Midbrain (tissue), 1 donor: ENCODE measurements around the gene ZNF292.
"Not testable (repeated sequence)": the region's sequence is repeated elsewhere in the genome, so short reads cannot be mapped to it uniquely, and the experiment has no call there.

Experiments
- DNase-seq: peaks from one replicate; lab custom pipeline; 2025; lab: John Stamatoyannopoulos, UW

ZNF292 gene

GRCh38 chr6:87161299-87161698 lies 5.9 kb downstream of the ZNF292 start:
- no peak for DNase-seq

GRCh38 chr6:87164004-87164403 lies 8.6 kb downstream of the ZNF292 start:
- DNase-seq = no peak

GRCh38 chr6:87164506-87164905 lies 9.1 kb downstream of the ZNF292 start:
- DNase-seq = no peak

GRCh38 chr6:87165185-87165584 lies 9.8 kb downstream of the ZNF292 start:
- DNase-seq = no peak

- no peak for DNase-seq
Measured at GRCh38 chr6:87171938-87172633, 16.7 kb downstream of the ZNF292 start.

- DNase-seq = no peak
Measured at GRCh38 chr6:87174078-87174579, 18.8 kb downstream of the ZNF292 start.

- DNase-seq = no peak
Measured at GRCh38 chr6:87176493-87176892, 21.1 kb downstream of the ZNF292 start.

GRCh38 chr6:87180105-87180728 lies 24.9 kb downstream of the ZNF292 start:
- no peak for DNase-seq

- no peak for DNase-seq
Measured at GRCh38 chr6:87181903-87182302, 26.5 kb downstream of the ZNF292 start.

- DNase-seq = no peak
Measured at GRCh38 chr6:87182321-87182720, 27.0 kb downstream of the ZNF292 start.

- no peak for DNase-seq
Measured at GRCh38 chr6:87182940-87183339, 27.6 kb downstream of the ZNF292 start.

- DNase-seq = no peak
Measured at GRCh38 chr6:87183687-87184086, 28.3 kb downstream of the ZNF292 start.

- DNase-seq = no peak
Measured at GRCh38 chr6:87184762-87185250, 29.4 kb downstream of the ZNF292 start.

GRCh38 chr6:87196275-87196842 lies 41.0 kb downstream of the ZNF292 start:
- DNase-seq = no peak

GRCh38 chr6:87197547-87197946 lies 42.2 kb downstream of the ZNF292 start:
- no peak for DNase-seq

- DNase-seq = not testable (repeated sequence)
Measured at GRCh38 chr6:87198022-87198810, 42.9 kb downstream of the ZNF292 start.

GRCh38 chr6:87199787-87200186 lies 44.4 kb downstream of the ZNF292 start:
- DNase-seq = no peak

- DNase-seq = no peak
Measured at GRCh38 chr6:87200469-87201175, 45.3 kb downstream of the ZNF292 start.

GRCh38 chr6:87203448-87204023 lies 48.2 kb downstream of the ZNF292 start:
- DNase-seq = no peak

- no peak for DNase-seq
Measured at GRCh38 chr6:87209812-87210211, 54.4 kb downstream of the ZNF292 start.

- DNase-seq = no peak
Measured at GRCh38 chr6:87210979-87211378, 55.6 kb downstream of the ZNF292 start.
